Cerebellar cortex (tissue), 1 donor: ENCODE data around the gene RACGAP1.
"Not testable (repeated sequence)": the region's sequence is repeated elsewhere in the genome, so short reads cannot be mapped to it uniquely, and the experiment has no call there.

Experiments used
- DNase-seq: peaks from one replicate; pipeline ENCODE4 v3.0.0-alpha.2; 2015; ENCODE audit warnings: low spot score

Gene RACGAP1

DNA sequence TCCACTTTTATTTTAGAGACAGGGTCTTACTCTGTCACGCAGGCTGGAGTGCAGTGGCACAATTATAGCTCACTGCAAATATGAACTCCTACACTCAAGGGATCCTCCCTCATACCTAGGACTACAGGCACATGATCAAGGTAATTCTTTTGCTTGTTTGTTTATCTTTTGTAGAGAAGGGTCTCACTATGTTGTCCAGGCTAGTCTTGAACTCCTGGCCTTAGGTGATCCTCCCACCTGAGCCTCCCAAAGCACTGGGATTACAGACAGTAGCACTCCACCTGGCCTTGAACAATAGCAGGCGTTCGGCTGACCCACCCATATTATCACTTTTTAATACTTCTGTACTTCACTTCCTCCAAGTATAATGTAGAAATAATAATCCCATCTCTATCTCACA is 1.4 kb upstream of the RACGAP1 start:
- DNase-seq: no peak

- no peak for DNase-seq
These were observed 498 bp downstream of the RACGAP1 start for GRCh38 chr12:50024805-50025186.

DNA sequence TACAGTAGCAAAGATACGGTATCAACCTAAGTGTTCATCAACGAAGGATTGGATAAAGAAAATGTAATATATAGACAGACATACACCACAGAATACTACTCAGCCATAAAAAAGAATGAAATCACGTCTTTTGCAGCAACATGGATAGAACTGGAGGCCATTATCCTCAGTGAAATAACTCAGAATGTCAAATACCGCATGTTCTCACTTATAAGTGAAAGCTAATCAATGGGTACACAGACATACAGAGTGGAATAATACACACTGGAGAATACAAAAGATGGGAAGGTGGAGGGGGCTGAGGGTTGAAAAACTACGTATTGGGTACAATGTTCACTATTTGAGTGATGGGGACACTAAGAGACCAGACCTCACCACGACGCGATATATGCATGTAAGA is 1.1 kb downstream of the RACGAP1 start:
- DNase-seq: no peak

DNA sequence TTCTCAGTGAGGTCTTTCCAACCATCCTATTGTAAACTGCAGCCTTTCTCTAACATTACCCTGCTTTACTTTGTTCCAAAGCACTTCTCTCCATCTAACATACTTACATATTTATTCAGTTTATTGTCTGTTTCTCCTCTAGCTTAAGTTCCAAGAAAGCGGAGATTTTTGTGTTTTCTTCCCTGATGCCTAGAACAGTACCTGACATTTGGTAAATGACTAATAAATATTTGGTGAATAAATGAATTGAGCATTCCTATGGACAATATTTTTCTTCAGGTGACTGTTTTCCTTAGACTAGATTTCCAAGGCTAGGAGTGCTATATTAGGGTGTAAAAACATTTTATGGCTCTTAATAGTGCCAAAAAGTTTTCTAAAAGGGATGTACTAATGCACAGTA is 2.4 kb downstream of the RACGAP1 start:
- DNase-seq: no peak

GRCh38 chr12:50021031-50021430 is 4.3 kb downstream of the RACGAP1 start:
- no peak for DNase-seq

DNA sequence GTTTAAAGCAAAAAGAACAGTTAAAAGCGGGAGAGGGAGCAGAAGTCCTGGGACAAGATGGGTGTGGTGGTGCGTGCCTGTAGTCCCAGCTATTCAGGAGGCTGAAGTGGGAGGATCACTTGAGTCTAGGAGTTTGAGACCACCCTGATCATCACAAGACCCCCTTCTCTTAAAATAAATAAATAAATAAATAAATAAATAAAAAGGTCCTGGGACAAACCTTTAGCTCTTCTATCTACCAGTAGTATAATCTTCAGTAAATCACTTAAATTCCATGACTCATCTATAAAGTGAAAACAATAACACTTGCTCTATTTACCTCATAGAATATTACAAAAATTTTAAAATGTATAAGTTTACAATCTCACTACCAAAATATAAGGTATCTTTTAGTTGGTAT is 5.8 kb downstream of the RACGAP1 start:
- no peak for DNase-seq

DNA sequence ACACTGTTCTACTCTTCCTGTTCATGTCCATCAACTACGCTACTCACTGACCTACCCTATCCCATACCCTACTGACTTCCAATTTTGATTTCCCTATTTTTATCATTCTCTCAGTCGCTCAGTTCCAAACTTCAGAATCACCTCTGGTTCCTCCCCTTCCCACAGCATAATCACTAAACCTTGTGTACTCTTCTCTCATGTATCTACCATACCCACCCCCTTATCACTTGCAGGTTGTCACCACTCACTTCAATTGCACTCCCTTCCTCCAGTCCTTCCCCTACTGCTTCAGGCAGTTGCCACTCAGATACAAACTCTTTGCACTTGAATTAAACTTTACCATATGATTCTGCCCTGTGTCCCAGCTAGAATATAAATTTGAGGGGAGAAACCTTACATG is 6.3 kb downstream of the RACGAP1 start:
- no peak for DNase-seq

- DNase-seq: no peak
These were observed 7.1 kb downstream of the RACGAP1 start for GRCh38 chr12:50018154-50018553.

DNA sequence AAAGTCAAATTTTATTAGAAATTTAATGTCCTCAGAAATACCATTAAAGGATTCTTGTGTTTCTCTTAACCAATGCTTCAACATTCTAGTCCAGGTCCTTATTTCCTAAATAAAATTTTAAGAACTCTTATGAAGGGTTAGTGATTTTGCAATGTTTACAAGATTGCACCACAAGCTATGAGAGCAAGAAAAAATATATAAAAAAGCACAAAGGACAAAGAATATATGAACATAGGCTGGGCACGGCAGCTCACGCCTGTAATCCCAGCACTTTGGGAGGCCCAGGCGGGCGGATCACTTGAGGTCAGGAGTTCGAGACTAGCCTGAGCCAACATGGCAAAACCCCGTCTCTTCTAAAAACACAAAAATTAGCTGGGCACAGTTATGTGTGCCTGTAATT is 7.7 kb downstream of the RACGAP1 start:
- no peak for DNase-seq

DNA sequence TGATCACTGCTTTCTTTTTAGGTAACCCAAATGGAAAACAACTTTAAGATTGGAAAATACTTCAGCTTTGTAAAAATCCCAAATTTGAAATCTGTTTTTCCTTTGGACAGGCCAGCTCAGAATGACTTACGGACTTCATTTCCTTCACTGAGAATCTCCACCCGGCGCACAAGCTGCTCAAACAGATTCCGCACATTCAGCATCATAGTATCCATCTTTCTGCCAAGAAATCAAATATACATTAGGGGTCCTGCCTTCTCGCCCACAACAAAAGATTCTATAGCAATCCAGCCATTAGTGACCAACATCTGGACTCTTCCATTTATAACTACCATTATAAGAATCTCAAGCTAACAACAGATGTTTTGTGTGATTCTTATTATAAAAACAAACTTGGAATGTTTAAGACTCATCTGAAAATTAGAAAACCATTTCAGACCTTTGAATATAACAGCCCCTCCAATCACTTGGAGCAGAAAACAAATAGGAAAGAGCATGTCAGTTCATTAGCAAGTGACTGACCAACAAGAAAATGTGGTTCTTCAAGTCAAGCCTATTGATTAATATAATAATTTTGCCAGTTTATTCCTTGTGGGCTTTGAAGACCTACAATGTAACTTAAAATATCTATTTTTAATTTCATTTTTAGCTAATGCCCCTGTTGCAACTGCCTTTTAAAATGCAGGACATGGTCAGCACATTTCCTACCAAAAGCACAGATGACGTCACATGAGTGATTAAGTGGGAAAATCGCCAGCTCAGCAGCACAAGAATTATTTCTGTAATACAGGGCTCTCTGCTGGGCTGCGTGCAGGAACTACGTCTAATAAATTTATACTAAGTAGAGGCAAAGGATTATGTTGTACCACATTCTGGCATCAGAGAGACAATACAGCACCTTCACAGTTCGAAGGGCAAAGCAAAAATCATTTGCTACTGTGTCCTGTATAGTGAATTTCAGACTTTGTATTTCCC is 8.5 kb downstream of the RACGAP1 start:
- DNase-seq: no peak

DNA sequence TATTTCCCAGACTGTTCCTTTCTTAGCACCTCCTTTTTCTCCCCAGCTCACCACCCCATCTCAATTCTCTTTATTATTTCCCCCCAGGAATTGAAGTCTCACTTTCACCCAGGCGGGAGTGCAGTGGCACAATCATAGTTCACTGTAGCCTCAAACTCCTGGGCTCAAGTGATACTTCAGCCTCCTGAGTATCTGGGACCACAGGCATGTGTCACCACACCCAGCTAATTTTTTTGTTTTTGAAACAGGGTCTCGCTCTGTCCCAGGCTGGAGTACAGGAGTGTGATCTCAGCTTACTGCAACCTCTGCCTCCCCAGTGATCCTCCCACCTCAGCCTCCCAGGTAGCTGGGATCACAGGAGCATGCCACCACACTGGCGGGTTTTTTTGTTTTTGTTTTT is 11.0 kb downstream of the RACGAP1 start:
- no peak for DNase-seq

DNA sequence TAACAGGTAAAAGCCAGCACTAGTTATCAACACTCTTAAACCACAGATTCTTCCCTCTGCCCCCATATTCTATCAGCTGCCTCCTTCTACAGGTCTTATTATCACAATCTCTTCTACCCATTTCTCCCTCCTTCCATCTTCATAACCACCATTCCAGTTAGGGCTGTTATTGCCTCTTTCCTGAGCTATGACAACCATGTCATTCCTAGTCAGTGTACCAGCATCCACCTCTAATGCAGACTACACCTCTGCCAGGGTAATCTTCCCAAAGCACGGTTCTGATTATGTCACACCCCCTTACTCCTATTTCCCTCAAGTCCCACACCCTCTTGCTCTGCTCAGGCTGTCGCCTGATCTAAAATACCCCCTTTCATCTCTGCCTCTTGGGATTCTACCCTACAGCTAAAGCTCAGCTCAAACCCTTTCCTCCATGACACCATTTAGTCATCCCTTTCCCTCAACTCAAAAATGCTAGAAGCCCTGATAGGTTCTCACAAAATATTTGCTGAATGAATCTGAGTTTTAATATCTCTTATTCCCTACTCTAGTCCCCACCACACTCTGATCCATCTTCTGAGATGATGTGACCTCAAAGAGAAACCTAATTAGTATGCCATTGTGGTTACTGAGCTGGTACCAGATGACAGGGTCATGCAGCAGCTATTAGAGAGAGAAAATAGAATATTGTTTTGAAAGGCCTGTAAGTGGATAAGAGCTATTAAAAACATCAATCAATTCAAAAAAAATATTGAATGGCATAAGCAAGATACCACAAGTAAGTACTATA is 11.7 kb downstream of the RACGAP1 start:
- no peak for DNase-seq

DNA sequence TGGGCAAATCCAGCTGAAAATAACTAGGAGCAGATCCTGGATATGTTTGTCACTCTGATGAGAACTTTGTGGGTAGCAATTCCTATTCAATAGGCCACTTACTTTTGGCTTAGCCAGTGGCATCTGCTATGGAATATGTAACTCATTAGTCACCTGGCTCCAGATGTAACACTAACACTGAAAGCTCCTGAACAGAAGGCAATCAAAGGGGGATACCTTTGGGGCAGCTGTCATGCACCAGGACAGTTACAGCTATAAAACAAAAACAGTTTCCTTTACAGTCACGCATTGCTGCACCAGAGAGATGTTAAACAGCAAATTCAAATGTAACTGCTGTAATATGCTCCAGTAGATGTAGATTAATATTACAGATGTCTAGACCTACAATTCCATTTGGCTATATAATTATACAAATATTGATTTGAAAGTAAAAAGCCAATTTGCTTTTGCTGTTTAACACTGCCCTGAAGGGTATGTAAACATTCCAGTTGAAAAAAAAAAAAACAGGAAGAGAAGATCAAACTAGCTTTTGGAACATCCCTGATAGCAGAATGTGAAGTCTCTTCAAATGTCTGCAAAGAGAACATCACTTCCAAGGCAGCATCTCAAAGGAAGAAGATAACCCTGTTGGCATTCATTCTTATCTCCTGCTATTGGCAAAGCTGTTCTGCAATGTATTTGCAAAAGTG is 18.4 kb downstream of the RACGAP1 start:
- DNase-seq: no peak

DNA sequence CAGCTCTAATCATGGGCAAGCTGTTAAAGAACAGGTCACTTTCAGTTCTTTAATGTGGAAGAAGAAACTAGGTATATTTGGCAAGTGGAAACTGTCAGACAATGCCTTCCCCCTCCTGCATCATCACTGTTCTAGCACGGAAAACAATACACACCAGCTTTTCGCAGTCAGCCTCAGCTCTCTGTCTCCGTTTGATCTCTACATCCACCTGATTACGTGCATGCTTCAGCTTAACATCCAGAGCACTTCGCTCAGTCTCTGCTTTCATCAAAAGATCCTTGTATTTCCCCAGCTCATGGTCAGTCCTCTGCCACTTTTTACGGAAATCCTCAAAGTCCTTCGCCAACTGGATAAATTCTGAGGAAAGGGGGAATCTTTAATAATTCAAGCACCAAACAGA is 19.0 kb downstream of the RACGAP1 start:
- DNase-seq: no peak

DNA sequence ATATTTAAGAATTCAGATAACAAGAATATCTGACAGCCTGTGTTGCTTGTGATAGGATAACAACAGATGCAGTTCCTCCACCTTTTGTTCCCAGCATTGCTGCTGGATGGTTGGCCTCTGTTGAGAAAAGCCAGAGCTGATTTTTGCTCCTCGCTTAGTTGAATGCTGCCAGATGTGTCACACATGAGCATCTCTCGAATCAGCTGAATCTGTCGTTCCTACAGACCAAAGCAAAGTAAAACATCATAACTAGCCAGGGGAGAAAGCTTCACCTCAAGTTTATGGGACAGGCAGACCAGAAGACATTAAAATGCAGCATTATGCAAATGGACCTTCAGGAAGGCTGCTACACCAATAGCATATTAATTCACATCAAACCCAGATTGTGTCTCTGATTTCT is 20.1 kb downstream of the RACGAP1 start:
- DNase-seq: no peak

- no peak for DNase-seq
These were observed 20.6 kb downstream of the RACGAP1 start for GRCh38 chr12:50004696-50005095.

DNA sequence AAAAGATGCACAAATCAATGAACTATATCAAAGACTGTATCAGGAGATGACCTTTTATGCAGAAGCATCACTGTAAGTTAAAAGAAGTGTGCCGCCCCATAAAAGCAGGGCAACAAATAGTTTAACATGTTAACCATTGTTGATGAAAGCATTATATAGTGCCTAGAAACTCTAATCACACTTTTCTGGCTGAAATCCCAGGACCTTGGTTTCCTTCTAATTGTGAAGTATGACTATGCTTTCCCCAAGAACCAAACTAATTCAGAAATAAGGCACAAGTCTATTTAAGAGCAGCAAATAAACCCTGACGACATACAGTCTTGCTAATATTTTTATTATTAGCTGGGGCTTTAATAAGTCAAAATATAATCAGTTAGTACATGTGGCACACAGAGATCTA is 21.7 kb downstream of the RACGAP1 start:
- no peak for DNase-seq

- DNase-seq: no peak
These were observed 26.8 kb downstream of the RACGAP1 start for GRCh38 chr12:49998453-49998852.

GRCh38 chr12:49990273-49990672 is 35.0 kb downstream of the RACGAP1 start:
- DNase-seq: no peak

DNA sequence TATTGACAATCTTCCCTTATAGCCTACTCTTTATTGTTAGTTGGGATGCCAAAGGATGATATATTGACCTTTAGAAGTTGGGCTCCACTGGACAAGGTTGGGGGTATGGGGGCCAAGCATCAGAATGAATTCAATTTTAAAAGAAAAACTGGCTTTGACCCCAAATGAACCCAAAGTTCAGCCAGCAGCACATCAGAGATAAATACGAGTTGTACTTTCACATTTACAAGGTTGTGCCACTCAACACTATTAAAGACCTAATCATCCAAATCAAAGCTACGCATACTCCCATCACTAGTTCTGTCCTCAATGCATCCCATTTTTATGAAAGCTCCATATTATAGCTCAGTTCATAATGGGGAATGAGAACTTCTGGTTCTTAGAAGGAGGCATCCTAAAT is 35.9 kb downstream of the RACGAP1 start:
- DNase-seq: not testable (repeated sequence)

DNA sequence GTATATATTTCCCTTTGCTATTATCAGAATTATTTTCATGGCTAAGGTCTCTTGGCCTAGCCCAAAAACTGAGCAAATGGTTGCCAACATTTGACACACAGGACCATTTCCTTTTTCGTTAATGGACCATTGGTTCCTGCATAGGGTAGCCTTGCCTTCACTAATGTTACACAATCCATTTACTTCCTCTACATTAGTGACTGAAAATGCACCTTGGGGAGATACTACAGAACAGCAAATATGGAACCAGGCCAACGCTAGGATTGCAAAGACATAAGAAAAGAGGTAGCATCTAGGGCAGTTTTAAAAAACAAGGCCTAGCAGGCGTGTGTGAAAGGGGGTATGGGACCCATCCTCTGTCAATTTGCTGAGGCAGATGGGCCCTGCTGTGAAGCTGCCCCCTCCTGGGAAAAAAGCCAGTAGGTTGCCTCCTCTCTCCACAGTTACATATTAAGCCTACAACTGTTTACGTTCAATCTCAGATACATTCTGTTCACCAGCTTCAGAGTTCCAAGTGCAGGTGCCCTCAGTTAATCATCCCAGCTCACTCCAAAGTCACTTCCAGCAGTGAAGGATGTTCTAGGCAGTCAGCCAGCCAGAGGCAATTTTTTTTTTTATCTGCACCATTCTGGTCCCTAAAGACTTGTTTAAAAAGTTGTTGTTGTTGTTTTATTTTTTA is 37.5 kb downstream of the RACGAP1 start:
- no peak for DNase-seq

DNA sequence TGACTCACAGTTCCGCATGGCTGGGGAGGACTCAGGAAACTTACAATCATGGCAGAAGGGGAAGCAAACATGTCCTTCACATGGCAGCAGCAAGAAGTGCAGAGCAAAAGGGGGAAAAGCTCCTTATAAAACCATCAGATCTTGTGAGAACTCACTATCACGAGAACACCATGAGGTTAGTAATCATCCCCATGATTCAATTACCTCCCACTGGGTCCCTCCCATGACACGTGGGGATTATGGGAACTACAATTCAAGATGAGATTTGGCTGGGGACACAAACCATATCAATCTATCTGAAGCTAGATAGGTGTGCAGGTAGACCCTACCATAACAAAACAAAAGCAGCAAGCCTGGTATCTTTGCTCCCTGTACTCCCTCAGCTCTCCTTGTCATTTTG is 38.8 kb downstream of the RACGAP1 start:
- not testable (repeated sequence) for DNase-seq
